Chondrocyte (in vitro differentiated cells): Measurements from ENCODE around the gene LYZL6. TPM values are rescaled to one million over a fixed set of nuclear protein-coding genes. Genes with fewer than 3 reads are reported as not detected.

Experiments used
- DNase-seq: peaks from one replicate; pipeline ENCODE4 v3.0.0; 2021; ENCODE audit warnings: mixed read lengths, low spot score
- H3K27ac Mint-ChIP-seq: one replicate; pipeline ENCODE4 v1.8.0; 2021; ENCODE audit warnings: mild to moderate bottlenecking, moderate library complexity, mixed read lengths; ENCODE audit not compliant: unreplicated experiment
- H3K27me3 Mint-ChIP-seq: 2 replicates; pipeline ENCODE4 v1.8.0; 2021; ENCODE audit warnings: low read depth, mixed read lengths
- H3K36me3 Mint-ChIP-seq: 2 replicates; pipeline ENCODE4 v1.8.0; 2021; ENCODE audit warnings: low read depth, mixed read lengths
- H3K4me1 Mint-ChIP-seq: 2 replicates; pipeline ENCODE4 v1.8.0; 2021; ENCODE audit warnings: low read depth, mild to moderate bottlenecking, mixed read lengths
- H3K4me3 Mint-ChIP-seq: one replicate; pipeline ENCODE4 v1.8.0; 2021; ENCODE audit warnings: mild to moderate bottlenecking, moderate library complexity, mixed read lengths; ENCODE audit not compliant: unreplicated experiment
- H3K9me3 Mint-ChIP-seq: 2 replicates; pipeline ENCODE4 v1.8.0; 2021; ENCODE audit warnings: low read depth, mixed read lengths
- total RNA-seq: library from RNA; stranded (reverse); gene quantifications from 3 replicates; pipeline ENCODE4 v1.2.1, GENCODE V29; 2021
- TF ChIP-seq, protein P1 (sequence below): fragments of 200-600 bp; sonication (generic); IDR thresholded peaks from 2 replicates; pipeline ENCODE4 v1.5.0; 2021; ENCODE audit warnings: antibody characterized with exemption, mild to moderate bottlenecking, moderate library complexity

The LYZL6 gene
- total RNA-seq, 1 donor from 2014 or later = not detected

DNA sequence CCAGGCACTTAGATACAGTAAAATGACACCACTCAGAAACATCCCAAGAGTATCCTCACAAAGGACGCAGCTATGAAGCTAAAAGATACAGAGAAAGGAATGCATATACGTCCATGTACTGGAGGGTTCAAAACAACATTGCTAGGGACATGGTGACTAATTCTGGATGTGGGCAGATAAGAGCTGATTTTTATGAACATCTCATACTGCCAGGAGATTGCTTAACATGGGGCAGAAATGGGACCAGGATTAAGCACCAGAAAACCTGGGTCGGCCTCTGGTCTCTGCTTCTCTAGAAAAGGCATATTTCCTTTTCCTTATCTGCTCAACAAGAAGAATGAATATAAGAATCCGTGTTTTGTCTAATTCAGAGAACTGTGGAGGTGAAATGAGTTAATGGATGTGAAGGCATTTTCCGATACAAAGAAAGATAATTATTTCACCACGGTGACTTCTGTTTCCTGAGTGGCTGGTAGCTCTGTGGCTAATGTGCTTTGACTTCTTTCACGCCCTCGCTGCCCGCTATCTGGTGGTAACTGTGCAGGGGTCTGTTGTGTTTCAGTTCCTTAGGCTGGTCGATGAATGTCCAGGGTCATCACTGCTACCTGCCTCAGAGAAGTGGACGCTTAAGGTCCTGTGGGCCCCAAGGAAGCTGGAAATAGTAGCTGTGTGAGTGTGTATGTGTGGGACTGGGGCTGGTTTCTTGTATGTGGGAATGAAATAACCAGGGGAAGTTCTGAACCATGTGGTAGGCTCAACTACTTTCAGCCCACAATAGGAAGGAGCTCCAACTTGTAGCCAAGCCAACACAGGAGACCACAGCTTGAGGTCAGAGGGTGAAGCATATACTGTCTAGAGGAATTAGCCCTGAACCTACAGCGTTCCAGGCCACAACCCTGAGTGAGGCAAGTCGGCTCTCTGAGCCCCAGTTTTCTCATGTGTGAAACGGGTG, 47.6 kb downstream of the LYZL6 start:
- Mint-ChIP-seq H3K4me3 (no peak overlapping the region), H3K27ac (no peak overlapping the region), H3K9me3 (no peaks in the 10 kb centered on the region), H3K4me1 (peaks cover 48% of the 10 kb centered on the region), H3K36me3 (no peaks in the 10 kb centered on the region), H3K27me3 (no peaks in the 10 kb centered on the region)
- no peak for DNase-seq
- TF ChIP-seq, protein P1, sequence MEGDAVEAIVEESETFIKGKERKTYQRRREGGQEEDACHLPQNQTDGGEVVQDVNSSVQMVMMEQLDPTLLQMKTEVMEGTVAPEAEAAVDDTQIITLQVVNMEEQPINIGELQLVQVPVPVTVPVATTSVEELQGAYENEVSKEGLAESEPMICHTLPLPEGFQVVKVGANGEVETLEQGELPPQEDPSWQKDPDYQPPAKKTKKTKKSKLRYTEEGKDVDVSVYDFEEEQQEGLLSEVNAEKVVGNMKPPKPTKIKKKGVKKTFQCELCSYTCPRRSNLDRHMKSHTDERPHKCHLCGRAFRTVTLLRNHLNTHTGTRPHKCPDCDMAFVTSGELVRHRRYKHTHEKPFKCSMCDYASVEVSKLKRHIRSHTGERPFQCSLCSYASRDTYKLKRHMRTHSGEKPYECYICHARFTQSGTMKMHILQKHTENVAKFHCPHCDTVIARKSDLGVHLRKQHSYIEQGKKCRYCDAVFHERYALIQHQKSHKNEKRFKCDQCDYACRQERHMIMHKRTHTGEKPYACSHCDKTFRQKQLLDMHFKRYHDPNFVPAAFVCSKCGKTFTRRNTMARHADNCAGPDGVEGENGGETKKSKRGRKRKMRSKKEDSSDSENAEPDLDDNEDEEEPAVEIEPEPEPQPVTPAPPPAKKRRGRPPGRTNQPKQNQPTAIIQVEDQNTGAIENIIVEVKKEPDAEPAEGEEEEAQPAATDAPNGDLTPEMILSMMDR = no peak

DNA sequence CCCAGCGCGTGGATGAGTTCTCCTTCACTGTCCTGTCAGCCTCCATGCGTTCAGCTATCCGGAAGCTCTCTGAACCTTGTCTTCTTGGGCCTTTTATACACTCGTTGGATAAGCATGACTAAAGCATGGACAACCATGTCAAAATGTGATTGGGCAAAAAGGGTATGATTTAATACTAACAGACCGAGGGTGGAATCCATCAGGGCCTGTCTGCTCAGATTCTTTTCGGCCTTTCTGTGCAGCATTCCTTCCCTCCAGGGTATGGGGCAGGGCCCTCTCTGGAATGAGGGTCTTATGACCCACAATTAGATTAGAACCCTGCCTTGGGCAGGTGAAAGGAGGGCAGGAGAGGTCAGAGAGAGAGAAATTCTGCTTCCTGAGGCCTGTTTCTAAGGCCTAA, 49.3 kb downstream of the LYZL6 start:
- TF ChIP-seq, protein P1 = no peak
- H3K4me3 Mint-ChIP-seq = no peak overlapping the region
- no peaks in the 10 kb centered on the region for H3K27me3 Mint-ChIP-seq
- H3K4me1 Mint-ChIP-seq = peaks cover 47% of the 10 kb centered on the region
- H3K36me3 Mint-ChIP-seq = no peaks in the 10 kb centered on the region
- no peak overlapping the region for H3K27ac Mint-ChIP-seq
- no peaks in the 10 kb centered on the region for H3K9me3 Mint-ChIP-seq
- no peak for DNase-seq

DNA sequence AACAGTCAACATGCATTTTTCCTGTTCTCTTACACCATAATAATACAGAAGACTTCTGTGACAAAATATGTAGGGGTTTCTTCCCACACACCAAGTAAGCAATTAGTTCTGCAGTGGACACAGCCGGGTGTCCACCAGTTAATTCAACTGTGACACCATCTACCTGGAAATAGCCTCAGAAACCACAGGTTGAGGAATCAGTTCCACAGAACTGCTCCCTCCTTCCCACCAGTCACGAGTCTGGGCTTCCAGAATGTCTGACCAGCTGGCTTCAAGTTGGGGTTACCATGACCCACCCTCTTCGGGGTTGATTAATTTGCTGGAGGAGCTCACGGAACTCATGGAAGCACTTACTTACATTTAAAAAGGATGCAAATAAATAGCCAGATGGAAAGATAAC, 49.8 kb downstream of the LYZL6 start:
- Mint-ChIP-seq H3K27me3 (no peaks in the 10 kb centered on the region), H3K4me1 (peaks cover 44% of the 10 kb centered on the region), H3K36me3 (no peaks in the 10 kb centered on the region), H3K27ac (no peak overlapping the region), H3K9me3 (no peaks in the 10 kb centered on the region), H3K4me3 (no peak overlapping the region)
- TF ChIP-seq, protein P1 = no peak
- DNase-seq = no peak

DNA sequence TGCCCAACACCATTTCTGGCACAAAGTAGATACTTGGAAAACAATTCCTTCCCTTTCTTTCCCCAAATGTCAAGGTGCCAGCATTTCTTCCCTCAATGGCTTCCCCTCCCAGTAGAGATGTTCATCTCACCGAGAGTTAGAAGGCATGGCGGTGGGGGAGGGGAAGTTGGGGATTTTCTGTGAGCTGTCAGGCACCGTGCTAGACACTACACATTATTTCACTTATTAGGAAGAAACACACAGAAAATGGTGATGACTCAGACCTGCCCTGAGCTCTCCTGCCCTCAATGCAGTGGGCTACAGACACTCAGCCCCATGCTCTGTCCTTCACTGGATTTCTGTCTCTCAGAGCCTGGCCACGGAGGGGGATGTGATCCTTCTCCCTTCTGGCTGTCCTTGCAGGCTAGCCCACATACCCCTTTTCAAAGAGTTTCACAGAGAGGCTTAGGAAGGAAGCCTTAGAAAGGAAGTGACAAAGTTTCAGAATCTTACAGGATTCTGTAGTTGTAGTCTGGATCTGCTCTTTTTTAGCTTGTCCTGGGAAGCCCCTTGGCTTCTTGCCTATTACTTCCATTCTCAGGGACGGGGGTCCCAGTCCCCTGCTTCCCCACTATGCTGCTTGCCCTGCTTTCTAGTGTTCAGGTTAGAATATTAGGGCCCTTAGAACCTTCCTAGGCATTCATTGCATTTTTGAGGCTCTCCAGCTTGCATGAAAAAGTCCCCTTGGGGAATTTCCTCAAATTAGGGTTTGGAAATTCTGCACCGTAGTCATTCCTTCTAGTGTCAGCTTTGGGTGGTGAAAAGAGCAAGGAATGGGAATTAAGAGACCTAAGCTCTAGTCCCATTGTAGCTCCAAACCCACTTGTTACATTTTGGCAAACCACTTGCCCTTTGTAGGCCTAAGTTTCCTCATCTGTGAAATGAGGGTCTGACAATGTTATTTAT, 51.1 kb downstream of the LYZL6 start:
- DNase-seq = no peak
- Mint-ChIP-seq H3K36me3 (no peaks in the 10 kb centered on the region), H3K27ac (peak overlapping the region; percentile 66), H3K4me1 (peaks cover 35% of the 10 kb centered on the region), H3K27me3 (no peaks in the 10 kb centered on the region), H3K9me3 (no peaks in the 10 kb centered on the region), H3K4me3 (no peak overlapping the region)
- TF ChIP-seq, protein P1 = no peak

DNA sequence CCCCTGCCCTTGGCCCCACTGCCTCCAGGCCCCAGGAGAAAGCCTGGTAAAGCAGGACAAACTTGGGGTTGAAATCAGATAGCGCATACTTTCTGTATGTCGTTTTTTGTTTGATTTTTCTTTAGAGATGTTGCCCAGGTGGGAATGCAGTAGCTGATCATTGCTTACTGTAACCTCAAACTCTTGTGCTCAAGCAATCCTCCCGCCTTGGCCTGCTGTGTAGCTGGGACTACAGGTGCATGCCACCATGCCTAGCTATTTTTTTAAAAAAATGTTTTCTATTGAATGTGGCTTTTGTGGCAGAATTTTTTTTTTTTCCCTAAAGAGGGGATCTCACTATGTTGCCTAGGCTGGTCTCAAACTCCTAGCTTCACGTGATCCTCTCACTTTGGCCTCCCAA, 52.2 kb downstream of the LYZL6 start:
- Mint-ChIP-seq H3K4me1 (peaks cover 35% of the 10 kb centered on the region), H3K4me3 (no peak overlapping the region), H3K27me3 (no peaks in the 10 kb centered on the region), H3K27ac (no peak overlapping the region), H3K9me3 (no peaks in the 10 kb centered on the region), H3K36me3 (no peaks in the 10 kb centered on the region)
- no peak for DNase-seq
- TF ChIP-seq, protein P1 = no peak
